HG02763 (cell line): Measurements from ENCODE around the gene PCDH19.

Experiments
- ATAC-seq: cut with Tn5 transposase; IDR thresholded peaks from one replicate; pipeline ENCODE4 v1.9.1; 2021; ENCODE audit warnings: mild to moderate bottlenecking, moderate library complexity; ENCODE audit not compliant: unreplicated experiment

The PCDH19 gene

GRCh38 chrX:100299559-100299958, 110.5 kb downstream of the PCDH19 start:
- no peak for ATAC-seq

- ATAC-seq: no peak
Measured at GRCh38 chrX:100297728-100298127, 112.3 kb downstream of the PCDH19 start.

GRCh38 chrX:100296183-100296753, 113.8 kb downstream of the PCDH19 start:
- no peak for ATAC-seq

- no peak for ATAC-seq
Measured at GRCh38 chrX:100294965-100295364, 115.1 kb downstream of the PCDH19 start.

- ATAC-seq: no peak
Measured at GRCh38 chrX:100289066-100289558, 121.0 kb downstream of the PCDH19 start.

GRCh38 chrX:100277231-100277630, 132.8 kb downstream of the PCDH19 start:
- ATAC-seq: no peak

GRCh38 chrX:100274916-100275315, 135.2 kb downstream of the PCDH19 start:
- no peak for ATAC-seq

- no peak for ATAC-seq
Measured at GRCh38 chrX:100265179-100265578, 144.9 kb downstream of the PCDH19 start.

- ATAC-seq: peak; percentile 74
Measured at GRCh38 chrX:100264200-100264599, 145.9 kb downstream of the PCDH19 start.

- ATAC-seq: no peak
Measured at GRCh38 chrX:100263650-100264049, 146.4 kb downstream of the PCDH19 start.

- no peak for ATAC-seq
Measured at GRCh38 chrX:100248885-100249493, 161.1 kb downstream of the PCDH19 start.

GRCh38 chrX:100247826-100248225, 162.2 kb downstream of the PCDH19 start:
- no peak for ATAC-seq

- no peak for ATAC-seq
Measured at GRCh38 chrX:100244681-100245080, 165.4 kb downstream of the PCDH19 start.
